Nephron progenitor cell (in vitro differentiated cells): Measurements from ENCODE around the gene SLC17A7.

Source experiments
- DNase-seq: peaks from one replicate; pipeline ENCODE4 v3.0.0; 2021
- H3K27ac Mint-ChIP-seq: 2 replicates; pipeline ENCODE4 v1.8.0; 2021; ENCODE audit warnings: mild to moderate bottlenecking, moderate library complexity, mixed read lengths
- H3K27me3 Mint-ChIP-seq: 2 replicates; pipeline ENCODE4 v1.8.0; 2021; ENCODE audit warnings: mild to moderate bottlenecking, low read depth, mixed read lengths; ENCODE audit not compliant: poor library complexity
- H3K36me3 Mint-ChIP-seq: 2 replicates; pipeline ENCODE4 v1.8.0; 2021; ENCODE audit warnings: low read depth, mixed read lengths
- H3K4me1 Mint-ChIP-seq: 2 replicates; pipeline ENCODE4 v1.8.0; 2021; ENCODE audit warnings: mixed read lengths
- H3K4me3 Mint-ChIP-seq: 2 replicates; pipeline ENCODE4 v1.8.0; 2021; ENCODE audit warnings: mild to moderate bottlenecking, moderate library complexity, mixed read lengths
- H3K9me3 Mint-ChIP-seq: 2 replicates; pipeline ENCODE4 v1.8.0; 2021; ENCODE audit warnings: mild to moderate bottlenecking, moderate library complexity, mixed read lengths
- CTCF ChIP-seq: fragments of 200-600 bp; sonication (generic); IDR thresholded peaks from 2 replicates; pipeline ENCODE4 v1.5.0; 2021; ENCODE audit warnings: antibody characterized with exemption

The SLC17A7 gene

GRCh38 chr19:49428547-49429451, 12.5 kb downstream of the SLC17A7 start:
- Mint-ChIP-seq H3K36me3 (no peaks in the 10 kb centered on the region), H3K27me3 (peaks cover 99% of the 10 kb centered on the region), H3K4me3 (peak overlapping the region; percentile 77), H3K4me1 (peaks cover 59% of the 10 kb centered on the region), H3K27ac (no peak overlapping the region), H3K9me3 (peaks cover 20% of the 10 kb centered on the region)
- DNase-seq, result no peak
- TF ChIP-seq CTCF, result no peak

GRCh38 chr19:49427855-49428546, 13.3 kb downstream of the SLC17A7 start:
- Mint-ChIP-seq H3K27ac (no peak overlapping the region), H3K27me3 (peaks cover 99% of the 10 kb centered on the region), H3K4me1 (peaks cover 65% of the 10 kb centered on the region), H3K9me3 (peaks cover 15% of the 10 kb centered on the region), H3K4me3 (peak overlapping the region; percentile 77), H3K36me3 (no peaks in the 10 kb centered on the region)
- TF ChIP-seq CTCF, result no peak
- peak; percentile 70 for DNase-seq

GRCh38 chr19:49427339-49427738, 14.0 kb downstream of the SLC17A7 start:
- peaks cover 71% of the 10 kb centered on the region for H3K4me1 Mint-ChIP-seq
- TF ChIP-seq CTCF, result no peak
- peaks cover 10% of the 10 kb centered on the region for H3K9me3 Mint-ChIP-seq
- H3K27me3 Mint-ChIP-seq, result peaks cover 99% of the 10 kb centered on the region
- peak overlapping the region; percentile 64 for H3K4me3 Mint-ChIP-seq
- H3K36me3 Mint-ChIP-seq, result no peaks in the 10 kb centered on the region
- no peak for DNase-seq
- no peak overlapping the region for H3K27ac Mint-ChIP-seq

GRCh38 chr19:49425922-49426592, 15.3 kb downstream of the SLC17A7 start:
- Mint-ChIP-seq H3K27ac (no peak overlapping the region), H3K27me3 (peaks cover 99% of the 10 kb centered on the region), H3K4me3 (peak overlapping the region; percentile 64), H3K36me3 (no peaks in the 10 kb centered on the region), H3K4me1 (peaks cover 81% of the 10 kb centered on the region), H3K9me3 (peaks cover 4% of the 10 kb centered on the region)
- DNase-seq, result peak; percentile 80
- no peak for TF ChIP-seq CTCF

- Mint-ChIP-seq H3K36me3 (no peaks in the 10 kb centered on the region), H3K27ac (no peak within 1 kb of the TSS), H3K4me1 (peaks cover 84% of the 10 kb centered on the region), H3K27me3 (peaks cover 99% of the 10 kb centered on the region), H3K4me3 (peak within 1 kb of the TSS; percentile 64), H3K9me3 (no peaks in the 10 kb centered on the region)
- TF ChIP-seq CTCF, result no peak
- DNase-seq, result no peak
Measured at GRCh38 chr19:49425178-49425577, 16.1 kb downstream of the SLC17A7 start, which contains the start of gene GFY. Gene GFY (plus strand): TSS chr19:49425388. CDS start chr19:49426431, 1,043 bp downstream.
